GM12872 (cell line): Measurements from ENCODE around the gene COG8.

ENCODE experiments used
- CTCF ChIP-seq: IDR thresholded peaks from 3 replicates; pipeline ENCODE4 v1.5.1; 2011; ENCODE audit warnings: low read depth, mild to moderate bottlenecking, low read length, moderate library complexity; ENCODE audit not compliant: insufficient read depth

Gene COG8

DNA sequence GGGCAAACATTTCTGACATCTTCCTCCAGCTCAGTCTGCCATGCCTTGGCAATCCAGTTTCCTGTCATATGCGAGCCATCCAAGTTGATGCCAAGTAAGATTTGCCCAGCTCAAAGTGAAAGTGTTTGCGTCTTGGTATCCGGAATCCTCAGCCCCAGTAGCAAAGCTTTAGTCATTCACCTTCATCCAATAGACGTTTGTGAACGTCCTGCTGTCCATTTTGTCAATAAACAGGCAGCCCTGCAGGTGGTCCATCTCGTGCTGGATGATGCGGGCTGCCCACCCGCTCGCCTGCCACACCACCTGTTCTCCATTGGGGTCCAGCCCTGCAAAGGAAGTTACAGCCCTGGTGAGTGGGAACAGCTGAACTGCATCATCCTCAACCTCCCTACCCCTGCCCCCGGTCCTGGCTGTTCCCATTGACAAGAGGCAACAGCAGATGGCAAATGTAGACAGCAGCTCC is 10.5 kb downstream of the COG8 start:
- TF ChIP-seq CTCF = no peak

- no peak for TF ChIP-seq CTCF
Observed at GRCh38 chr16:69327585-69328310, 11.6 kb downstream of the COG8 start.

DNA sequence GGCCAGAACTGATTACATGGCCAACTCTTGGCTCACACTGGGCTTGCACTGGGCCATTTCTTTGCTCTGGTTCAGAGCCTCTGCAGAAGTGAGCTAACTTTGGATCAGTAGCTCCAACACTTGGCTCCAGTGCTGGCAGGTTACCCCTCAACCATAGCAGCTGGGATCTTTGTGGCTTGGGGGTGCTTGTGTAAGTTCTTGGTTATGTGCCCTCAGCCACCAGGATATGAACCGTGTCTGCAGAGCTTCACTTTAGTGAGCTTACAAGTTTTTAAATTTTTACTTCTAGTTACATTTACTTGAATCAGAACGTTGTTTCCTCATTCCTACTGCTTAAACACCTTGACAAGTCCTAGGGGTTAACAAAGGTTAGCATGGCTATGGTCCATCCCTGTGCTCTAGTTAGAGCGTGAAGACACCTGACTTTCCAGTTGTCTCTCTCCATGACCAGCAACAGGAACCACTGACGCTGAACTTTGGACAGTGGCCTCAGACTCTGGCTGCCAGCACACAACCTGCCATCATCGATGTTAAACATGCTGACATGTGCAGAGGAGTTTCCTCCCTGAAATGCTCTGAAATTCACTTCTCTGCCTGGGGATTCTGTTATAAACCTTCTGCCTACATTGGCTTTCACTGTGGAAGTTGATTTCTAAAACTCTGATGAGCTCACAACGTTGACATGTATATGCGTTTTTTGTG is 13.0 kb downstream of the COG8 start:
- no peak for TF ChIP-seq CTCF

DNA sequence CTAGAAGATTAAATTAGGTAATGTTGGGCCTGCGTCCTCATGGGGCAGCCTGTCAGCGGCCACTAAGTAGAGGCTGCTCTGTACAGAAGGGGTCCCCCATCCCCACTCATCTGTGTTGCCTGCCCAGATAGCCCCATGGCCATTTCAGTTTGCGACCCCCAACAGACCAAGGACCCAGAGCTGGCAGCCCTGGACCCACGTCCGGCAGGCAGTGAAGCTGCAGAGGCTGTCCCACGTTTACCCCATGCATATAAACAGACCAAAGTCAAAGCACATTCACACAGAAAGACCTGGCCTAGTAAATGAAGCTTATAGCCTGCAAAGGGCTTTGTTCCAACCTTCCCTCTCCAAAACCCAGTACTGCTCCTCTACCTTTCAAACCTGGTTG is 13.6 kb downstream of the COG8 start:
- TF ChIP-seq CTCF = no peak

DNA sequence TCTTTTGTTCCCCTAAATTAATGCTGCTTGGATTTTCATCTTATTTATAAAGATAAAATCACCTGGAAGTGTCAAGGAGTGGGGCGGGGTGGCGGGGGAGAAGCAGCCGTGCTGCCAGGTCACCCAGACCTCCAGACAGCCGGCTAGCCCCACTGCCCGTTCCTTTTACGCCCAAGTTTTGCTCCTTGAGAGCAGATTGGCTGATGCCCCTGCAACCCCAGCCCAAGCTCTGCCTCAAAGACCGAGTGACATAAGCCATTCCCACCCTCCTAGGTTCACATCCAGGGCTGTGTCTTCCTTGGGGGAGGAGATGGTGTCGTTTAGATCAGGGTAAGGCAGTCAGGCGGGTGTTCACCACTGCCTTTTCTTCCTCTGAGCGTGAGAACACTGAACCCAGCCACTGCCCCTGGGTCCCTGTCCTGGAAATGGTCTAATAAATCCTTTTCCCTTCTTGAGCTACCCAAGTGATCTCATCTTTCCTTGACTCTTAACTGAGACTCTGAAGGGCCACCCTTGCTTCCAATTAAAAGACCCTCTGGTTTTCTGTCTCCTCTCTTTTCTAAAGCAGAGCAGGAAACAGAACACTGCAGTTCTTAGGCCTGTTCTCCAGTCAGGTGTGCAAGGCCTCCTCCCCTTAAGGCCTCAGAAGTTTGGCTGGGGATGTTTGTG is 14.6 kb downstream of the COG8 start:
- no peak for TF ChIP-seq CTCF

DNA sequence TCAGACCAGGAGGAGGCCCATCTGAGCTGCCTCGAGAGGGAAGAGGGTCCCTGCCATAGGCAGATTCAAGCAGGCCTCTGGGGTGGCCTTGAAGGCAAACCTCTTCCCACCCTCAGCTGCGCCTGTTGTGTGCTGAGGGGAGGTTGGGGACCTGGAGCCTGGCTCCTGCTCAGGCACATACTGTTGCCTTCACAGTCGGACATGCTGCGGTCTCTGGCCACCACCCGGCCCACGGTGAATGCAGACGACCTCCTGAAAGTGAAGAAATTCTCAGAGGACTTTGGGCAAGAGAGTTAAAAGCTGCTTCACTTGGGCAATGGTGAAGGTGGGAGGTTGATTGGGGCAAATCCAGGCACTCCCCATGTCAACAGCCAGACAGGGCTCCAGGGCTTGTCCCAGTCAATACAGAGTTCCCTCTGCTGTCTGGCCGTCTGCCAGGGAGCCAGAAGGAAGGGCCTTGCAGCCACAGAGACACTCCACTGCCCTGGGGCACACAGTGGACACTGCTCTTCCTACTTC is 15.3 kb downstream of the COG8 start:
- no peak for TF ChIP-seq CTCF

- TF ChIP-seq CTCF = no peak
Observed at GRCh38 chr16:69323415-69323814, 15.9 kb downstream of the COG8 start.
